Stimulated activated CD4-positive, alpha-beta T cell treated with anti-CD3 and anti-CD28 coated beads, Interleukin-12 subunit alpha, Interleukin-12 subunit beta, amount 100 ng/mL, for 48 hours (primary cell): ENCODE measurements around the gene MRPL40.

Experiments
- DNase-seq, 3 donors: peaks; one replicate each; pipeline ENCODE4 v3.0.0-alpha.2; 2020; ENCODE audit warnings: low read depth in 2 of 3, low spot score in 1 of 3

MRPL40 gene

GRCh38 chr22:19480173-19480568 lies 47.8 kb downstream of the MRPL40 start:
- no peak for DNase-seq

DNA sequence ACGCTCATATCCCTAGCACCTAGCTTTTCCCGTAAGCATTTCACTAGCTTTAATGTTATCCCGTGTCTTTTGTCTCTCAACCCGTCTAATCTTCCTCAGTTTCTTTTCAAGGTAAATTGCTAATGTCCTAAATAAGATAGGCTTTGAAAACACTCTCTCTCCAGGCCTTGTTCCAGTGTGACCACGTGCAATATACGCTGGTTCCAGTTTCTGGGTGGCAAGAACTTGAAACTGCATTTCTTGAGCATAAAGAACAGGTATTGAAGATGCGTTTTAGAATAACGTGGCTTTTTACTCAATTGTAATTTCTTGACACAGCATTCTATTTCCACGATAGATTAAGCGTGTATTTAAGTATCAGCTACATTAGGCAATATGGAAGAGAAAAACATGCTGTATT lies 48.4 kb downstream of the MRPL40 start:
- no peak for DNase-seq

DNA sequence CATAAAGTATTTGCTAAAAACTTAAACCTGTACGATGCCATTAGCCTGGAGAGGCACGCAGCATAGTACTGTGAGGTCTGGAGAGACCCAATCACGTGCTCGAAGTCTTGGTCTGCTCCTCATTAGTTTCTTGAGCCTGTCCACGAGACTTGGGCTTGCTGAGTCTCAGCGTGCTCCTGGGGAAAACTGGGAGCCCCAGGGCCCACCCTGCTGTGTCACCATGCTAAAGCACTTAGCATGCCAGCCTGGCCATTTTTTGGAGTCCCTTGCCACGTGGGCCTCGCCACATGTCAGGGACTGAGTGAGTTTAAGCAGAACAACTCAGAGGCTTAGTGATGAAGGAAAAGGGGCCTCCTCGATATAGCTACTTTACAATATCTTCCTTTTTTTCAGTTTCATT lies 50.0 kb downstream of the MRPL40 start:
- DNase-seq: no peak

DNA sequence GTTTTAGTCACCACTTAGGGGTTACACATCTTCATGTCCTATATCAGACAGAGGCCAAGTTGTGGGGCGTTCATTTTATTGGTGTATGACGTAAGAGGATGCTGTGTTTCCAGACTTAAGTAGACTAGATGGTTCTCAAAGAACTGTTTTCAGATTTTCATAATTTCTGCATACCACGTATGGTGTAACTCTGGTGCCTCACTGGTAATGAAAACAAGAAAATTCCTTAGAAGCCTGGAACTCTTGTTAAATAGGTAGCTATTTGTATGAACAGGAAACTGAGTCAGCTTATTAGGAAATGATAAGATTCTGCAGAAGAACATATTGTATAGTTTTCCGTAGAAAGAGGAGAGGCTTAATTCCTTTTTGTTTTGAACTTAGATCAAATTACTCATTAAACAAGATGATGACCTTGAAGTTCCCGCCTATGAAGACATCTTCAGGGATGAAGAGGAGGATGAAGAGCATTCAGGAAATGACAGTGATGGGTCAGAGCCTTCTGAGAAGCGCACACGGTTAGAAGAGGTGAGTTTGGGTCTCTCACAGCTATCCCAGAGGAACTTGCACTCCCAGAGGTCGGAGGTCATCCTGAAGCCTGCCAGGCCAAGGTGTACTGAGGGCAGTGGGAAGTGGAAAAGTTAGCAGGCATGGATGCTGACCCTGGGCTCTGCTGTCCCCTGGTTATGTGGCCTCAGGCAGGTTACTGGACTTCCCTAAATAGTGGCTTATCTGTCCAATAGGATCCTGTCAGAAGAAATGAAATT lies 51.3 kb downstream of the MRPL40 start:
- DNase-seq: no peak
